ENCODE measurements around the gene DMPK. TPM values are rescaled to one million over a fixed set of nuclear protein-coding genes. Genes with fewer than 3 reads are reported as not detected.
A peak's percentile ranks its signal among the peaks of the same experiment; 100 is the strongest.

Gene DMPK
- total RNA-seq, 5 donors from 2014 or later (not counting 1 experiment from before 2014, with no cell fraction given): 31.4 to 46.4 (median 36.9) TPM

DNA sequence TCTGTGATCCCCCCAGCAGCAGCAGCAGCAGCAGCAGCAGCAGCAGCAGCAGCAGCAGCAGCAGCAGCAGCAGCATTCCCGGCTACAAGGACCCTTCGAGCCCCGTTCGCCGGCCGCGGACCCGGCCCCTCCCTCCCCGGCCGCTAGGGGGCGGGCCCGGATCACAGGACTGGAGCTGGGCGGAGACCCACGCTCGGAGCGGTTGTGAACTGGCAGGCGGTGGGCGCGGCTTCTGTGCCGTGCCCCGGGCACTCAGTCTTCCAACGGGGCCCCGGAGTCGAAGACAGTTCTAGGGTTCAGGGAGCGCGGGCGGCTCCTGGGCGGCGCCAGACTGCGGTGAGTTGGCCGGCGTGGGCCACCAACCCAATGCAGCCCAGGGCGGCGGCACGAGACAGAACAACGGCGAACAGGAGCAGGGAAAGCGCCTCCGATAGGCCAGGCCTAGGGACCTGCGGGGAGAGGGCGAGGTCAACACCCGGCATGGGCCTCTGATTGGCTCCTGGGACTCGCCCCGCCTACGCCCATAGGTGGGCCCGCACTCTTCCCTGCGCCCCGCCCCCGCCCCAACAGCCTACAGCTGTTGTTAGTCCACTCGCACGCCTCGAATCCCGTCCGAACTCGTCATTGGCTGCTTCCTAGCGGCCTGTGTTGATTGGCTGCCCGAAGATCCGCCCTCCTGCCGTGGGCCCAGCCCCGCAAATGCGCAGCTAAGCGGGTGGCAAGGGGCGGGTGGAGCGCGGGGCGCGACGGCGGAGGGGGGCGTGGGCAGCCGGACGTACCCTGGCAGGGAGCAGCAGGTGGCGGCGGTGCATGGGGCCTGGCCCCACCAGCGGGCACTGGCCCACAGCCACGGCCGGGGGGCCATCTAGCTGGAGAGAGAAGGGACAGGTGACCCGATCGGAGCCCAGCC is 11.8 kb downstream of the DMPK start:
- H3K4me1 ChIP-seq (ENCODE audit: control insufficient read depth in 1 of 2, extremely low read depth in 1 of 2, insufficient read depth in 2 of 2, low read length in 2 of 2): peaks cover 2 to 35% of the 10 kb centered on the region in 2 experiments
- no peaks in the 10 kb centered on the region for H3K9me3 Mint-ChIP-seq
- ChIA-PET CTCF (interaction anchor here (0.6 to 3.1 kb wide), 20 partner anchors 9 to 599 kb away, joined by 3 to 61 read pairs (median 5); partner anchors contain the start of genes DMPK (in 2 of the 2), DMWD (in 1 of the 2), FBXO46 (in 1 of the 2) and MYPOP (in 1 of the 2)), POLR2A (interaction anchor here (0.6 to 0.9 kb wide), 6 partner anchors 22 to 157 kb away, joined by 3 to 7 read pairs (median 4); partner anchors contain the start of gene DMWD (in 1 of the 2))
- peaks cover 4 to 11% of the 10 kb centered on the region in 2 donors for H3K27me3 Mint-ChIP-seq
- no peaks in the 10 kb centered on the region for H3K36me3 Mint-ChIP-seq
- peak overlapping the region; percentile 18 for H3K27ac ChIP-seq (ENCODE audit: low read length)
- H3K9me3 ChIP-seq: no peaks in the 10 kb centered on the region
- 2% methylated on average over 79 of the region's 79 CpGs for WGBS (ENCODE audit: insufficient coverage)
- no peaks in the 10 kb centered on the region for H3K36me3 ChIP-seq (ENCODE audit: control insufficient read depth in 2 of 2, extremely low read depth in 1 of 2, insufficient read depth in 1 of 2, low read length in 1 of 2)
- H3K27ac Mint-ChIP-seq: peak overlapping the region; percentile 76 to 86
- H3K4me3 Mint-ChIP-seq: peak overlapping the region; percentile 81 to 90 (median 84)
- ATAC-seq (replicated peaks in 1 of 4) (peak; percentile 73 to 80 (median 76)), DNase-seq (peak; percentile 78 to 94 (median 88))
- H3K4me3 ChIP-seq (ENCODE audit: control insufficient read depth in 1 of 2, extremely low read depth in 1 of 2, low read length in 1 of 2): peak overlapping the region; percentile 83 to 85
- H3K27me3 ChIP-seq (replicated peaks in 1 of 2; ENCODE audit: control insufficient read depth in 2 of 2, extremely low read depth in 1 of 2, insufficient read depth in 2 of 2, low read length in 1 of 2): peaks cover 0 to 38% of the 10 kb centered on the region in 2 experiments
- H3K4me1 Mint-ChIP-seq: peaks cover 9 to 20% (median 11%) of the 10 kb centered on the region in 3 donors

DNA sequence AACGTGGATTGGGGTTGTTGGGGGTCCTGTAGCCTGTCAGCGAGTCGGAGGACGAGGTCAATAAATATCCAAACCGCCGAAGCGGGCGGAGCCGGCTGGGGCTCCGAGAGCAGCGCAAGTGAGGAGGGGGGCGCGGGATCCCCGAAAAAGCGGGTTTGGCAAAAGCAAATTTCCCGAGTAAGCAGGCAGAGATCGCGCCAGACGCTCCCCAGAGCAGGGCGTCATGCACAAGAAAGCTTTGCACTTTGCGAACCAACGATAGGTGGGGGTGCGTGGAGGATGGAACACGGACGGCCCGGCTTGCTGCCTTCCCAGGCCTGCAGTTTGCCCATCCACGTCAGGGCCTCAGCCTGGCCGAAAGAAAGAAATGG is 12.5 kb downstream of the DMPK start:
- ChIA-PET POLR2A (interaction anchor here (0.6 kb wide), 2 partner anchors 24 to 52 kb away, joined by 3 to 6 read pairs; no protein-coding TSS in a partner anchor), CTCF (interaction anchor here (0.6 to 3.1 kb wide), 20 partner anchors 9 to 246 kb away, joined by 3 to 61 read pairs (median 7); partner anchors contain the start of genes DMPK (in 1 of the 2), DMWD (in 1 of the 2), FBXO46 (in 1 of the 2) and MYPOP (in 1 of the 2))
- Mint-ChIP-seq H3K27me3 (peaks cover 7 to 15% of the 10 kb centered on the region in 2 donors), H3K36me3 (no peaks in the 10 kb centered on the region), H3K4me1 (peaks cover 9 to 20% (median 11%) of the 10 kb centered on the region in 3 donors), H3K9me3 (no peaks in the 10 kb centered on the region), H3K4me3 (peak overlapping the region; percentile 81 to 90 (median 84)), H3K27ac (peak overlapping the region; percentile 76 to 86)
- ATAC-seq (replicated peaks in 1 of 4) (peak; percentile 43 to 56 (median 46)), DNase-seq (peak in 27 of 35 experiments; percentile 52 to 81 (median 65))
- H3K27me3 ChIP-seq (replicated peaks in 1 of 2; ENCODE audit: control insufficient read depth in 2 of 2, extremely low read depth in 1 of 2, insufficient read depth in 2 of 2, low read length in 1 of 2): peaks cover 0 to 44% of the 10 kb centered on the region in 2 experiments
- H3K9me3 ChIP-seq: no peaks in the 10 kb centered on the region
- under 1% methylated on average over 28 of the region's 28 CpGs for WGBS (ENCODE audit: insufficient coverage)
- peaks cover 2 to 35% of the 10 kb centered on the region in 2 experiments for H3K4me1 ChIP-seq (ENCODE audit: control insufficient read depth in 1 of 2, extremely low read depth in 1 of 2, insufficient read depth in 2 of 2, low read length in 2 of 2)
- no peaks in the 10 kb centered on the region for H3K36me3 ChIP-seq (ENCODE audit: control insufficient read depth in 2 of 2, extremely low read depth in 1 of 2, insufficient read depth in 1 of 2, low read length in 1 of 2)
- H3K27ac ChIP-seq (ENCODE audit: low read length): peak overlapping the region; percentile 63
- H3K4me3 ChIP-seq (ENCODE audit: control insufficient read depth in 1 of 2, extremely low read depth in 1 of 2, low read length in 1 of 2): peak overlapping the region; percentile 83 to 85

DNA sequence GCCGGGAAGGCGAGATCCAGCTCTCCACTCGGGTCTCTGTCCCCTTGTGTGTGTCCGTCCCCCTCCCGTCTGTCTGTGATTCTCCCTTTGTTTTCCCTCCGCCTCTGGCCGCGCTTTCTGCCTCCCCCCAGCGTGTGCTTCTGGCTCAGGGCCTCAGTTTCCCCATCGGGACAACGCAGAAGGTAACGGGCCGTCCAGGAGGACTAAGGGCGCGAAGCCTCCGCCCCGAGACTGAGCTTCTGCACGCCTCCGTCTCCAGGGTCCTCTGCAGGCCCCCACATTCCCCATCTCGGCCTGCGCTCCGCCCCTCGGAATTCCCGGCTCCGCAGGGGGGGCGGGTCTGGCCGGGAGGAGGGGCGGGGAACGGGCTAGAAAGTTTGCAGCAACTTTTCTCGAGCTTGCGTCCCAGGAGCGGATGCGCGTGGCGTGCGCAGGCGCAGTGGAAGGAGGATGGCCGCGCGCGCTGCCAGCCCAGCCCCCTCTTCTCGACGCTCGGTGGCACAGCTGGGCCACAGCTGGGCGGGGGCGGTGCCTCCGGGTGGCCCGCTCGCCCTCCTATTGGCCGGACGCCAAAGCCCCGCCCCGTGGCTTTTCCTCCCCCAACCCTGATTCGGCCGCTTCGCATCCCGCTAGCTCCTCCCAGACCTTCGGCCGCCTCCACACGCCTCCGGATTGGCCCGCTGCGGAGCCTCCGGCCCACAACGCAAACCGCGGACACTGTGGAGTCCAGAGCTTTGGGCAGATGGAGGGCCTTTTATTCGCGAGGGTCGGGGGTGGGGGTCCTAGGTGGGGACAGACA is 13.1 kb downstream of the DMPK start, which contains the start of gene SIX5:
Gene SIX5, minus strand, starts transcription at position 269 of the 799 bp plus-strand sequence. CDS start 408 bp downstream, outside the sequence.
- POLR2A ChIA-PET: interaction anchor here in 1 of 2 donors (0.6 kb wide), 1 partner anchor 25 kb away, joined by 6 read pairs; no protein-coding TSS in a partner anchor

DNA sequence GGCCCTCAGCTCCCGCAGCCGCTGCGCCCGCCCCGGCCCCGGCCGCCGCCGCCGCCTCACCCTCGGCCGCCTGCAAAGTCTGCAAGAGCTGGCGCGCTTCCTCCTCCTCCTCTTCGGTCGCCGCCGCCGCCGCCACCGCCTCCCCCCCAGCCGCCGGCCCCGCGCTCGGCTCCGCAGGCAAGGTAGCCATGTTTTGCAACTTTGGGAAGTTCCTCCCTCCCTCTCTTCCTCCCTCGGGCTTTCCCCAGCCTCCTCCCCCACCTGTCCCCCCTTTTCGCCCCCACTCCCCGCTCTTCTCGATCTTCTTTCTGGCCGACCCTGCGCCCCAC is 13.7 kb downstream of the DMPK start:
- no peaks in the 10 kb centered on the region for H3K9me3 ChIP-seq
- DNase-seq: peak in 15 of 35 experiments; percentile 13 to 66 (median 31)
- CTCF ChIA-PET: interaction anchor here (0.8 to 3.1 kb wide), 9 partner anchors 10 to 226 kb away, joined by 3 to 61 read pairs (median 8); partner anchors contain the start of genes CCDC61 (in 1 of the 2) and QPCTL (in 1 of the 2)

More for the DNA sequence above, 13.1 kb downstream of the DMPK start, which contains the start of gene SIX5:
- Histone ChIP-seq H3K36me3 (ENCODE audit: control insufficient read depth in 2 of 2, extremely low read depth in 1 of 2, insufficient read depth in 1 of 2, low read length in 1 of 2) (no peaks in the 10 kb centered on the region), H3K4me1 (ENCODE audit: control insufficient read depth in 1 of 2, extremely low read depth in 1 of 2, insufficient read depth in 2 of 2, low read length in 2 of 2) (peaks cover 2 to 35% of the 10 kb centered on the region in 2 experiments), H3K4me3 (ENCODE audit: control insufficient read depth in 1 of 2, extremely low read depth in 1 of 2, low read length in 1 of 2) (peak within 1 kb of the TSS; percentile 83 to 85), H3K27me3 (replicated peaks in 1 of 2; ENCODE audit: control insufficient read depth in 2 of 2, extremely low read depth in 1 of 2, insufficient read depth in 2 of 2, low read length in 1 of 2) (peaks cover 0 to 50% of the 10 kb centered on the region in 2 experiments), H3K27ac (ENCODE audit: low read length) (peak within 1 kb of the TSS; percentile 63), H3K9me3 (no peaks in the 10 kb centered on the region)
- CTCF ChIA-PET: interaction anchor here (0.5 to 3.1 kb wide), 22 partner anchors 8 to 1071 kb away, joined by 3 to 61 read pairs (median 7); partner anchors contain the start of genes CCDC61 (in 1 of the 2), DMPK (in 1 of the 2), DMWD (in 1 of the 2) and MYPOP (in 1 of the 2)
- H3K4me3 Mint-ChIP-seq: peak within 1 kb of the TSS; percentile 81 to 90 (median 84)
- WGBS (ENCODE audit: insufficient coverage): under 1% methylated on average over 49 of the region's 70 CpGs
- H3K27ac Mint-ChIP-seq: peak within 1 kb of the TSS; percentile 76 to 86
- no peaks in the 10 kb centered on the region for H3K36me3 Mint-ChIP-seq
- no peaks in the 10 kb centered on the region for H3K9me3 Mint-ChIP-seq
- H3K27me3 Mint-ChIP-seq: peaks cover 8 to 20% of the 10 kb centered on the region in 2 donors
- DNase-seq: peak; percentile 73 to 97 (median 86)
- peaks cover 9 to 20% (median 11%) of the 10 kb centered on the region in 3 donors for H3K4me1 Mint-ChIP-seq
- ATAC-seq (replicated peaks in 1 of 4): peak; percentile 64 to 71 (median 66)

DNA sequence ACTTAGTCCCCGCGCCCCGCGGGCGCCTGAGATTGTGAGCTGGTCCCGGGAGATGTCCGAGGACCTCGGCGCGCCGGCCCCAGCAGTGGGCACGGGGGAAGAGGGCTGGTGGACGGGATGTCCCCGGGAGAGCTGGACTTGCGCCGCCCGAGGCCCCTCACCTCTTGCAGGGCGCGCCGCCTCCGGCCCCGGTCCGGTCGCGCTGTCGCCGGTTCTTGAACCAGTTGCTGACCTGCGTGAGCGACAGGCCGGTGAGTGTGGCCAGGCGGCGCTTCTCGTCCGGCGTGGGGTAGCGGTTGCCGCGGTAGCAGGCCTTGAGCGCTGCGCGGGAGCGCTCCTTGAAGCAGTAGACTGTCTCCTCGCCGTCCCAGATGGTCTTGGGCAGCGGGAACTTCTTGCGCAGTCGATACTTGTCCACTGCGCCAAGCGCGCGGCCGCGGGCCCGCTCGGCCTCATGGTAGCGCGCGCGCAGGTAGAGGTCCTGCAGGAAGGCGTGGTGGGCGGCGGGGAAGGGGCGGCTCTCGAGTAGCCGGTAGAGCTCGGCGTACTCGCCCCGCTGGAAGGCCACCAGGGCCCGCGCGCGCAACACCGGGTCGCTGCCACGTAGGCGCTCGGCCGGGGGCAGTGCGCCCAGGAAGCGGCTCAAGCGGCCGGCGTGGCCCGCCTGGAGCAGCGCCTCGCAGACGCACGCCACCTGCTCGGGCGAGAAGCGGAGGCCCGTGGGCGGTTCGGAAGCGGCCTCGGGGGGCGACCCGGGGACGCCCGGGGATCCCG is 14.2 kb downstream of the DMPK start:
- peak overlapping the region; percentile 34 to 54 for H3K4me3 ChIP-seq (ENCODE audit: control insufficient read depth in 1 of 2, extremely low read depth in 1 of 2, low read length in 1 of 2)
- ChIA-PET POLR2A (no interaction called here), CTCF (interaction anchor here in 1 of 2 donors (0.9 to 3.1 kb wide), 6 partner anchors 11 to 114 kb away, joined by 4 to 61 read pairs (median 8); partner anchors contain the start of gene QPCTL)
- Mint-ChIP-seq H3K4me3 (peak overlapping the region; percentile 62 to 90 (median 74)), H3K4me1 (peaks cover 9 to 20% (median 11%) of the 10 kb centered on the region in 3 donors), H3K9me3 (no peaks in the 10 kb centered on the region), H3K36me3 (no peaks in the 10 kb centered on the region), H3K27me3 (peaks cover 8 to 20% of the 10 kb centered on the region in 2 donors), H3K27ac (no peak overlapping the region)
- H3K27ac ChIP-seq (ENCODE audit: low read length): no peak overlapping the region
- no peaks in the 10 kb centered on the region for H3K36me3 ChIP-seq (ENCODE audit: control insufficient read depth in 2 of 2, extremely low read depth in 1 of 2, insufficient read depth in 1 of 2, low read length in 1 of 2)
- H3K27me3 ChIP-seq (replicated peaks in 1 of 2; ENCODE audit: control insufficient read depth in 2 of 2, extremely low read depth in 1 of 2, insufficient read depth in 2 of 2, low read length in 1 of 2): peaks cover 0 to 61% of the 10 kb centered on the region in 2 experiments
- 3% methylated on average over 99 of the region's 102 CpGs for WGBS (ENCODE audit: insufficient coverage)
- no peaks in the 10 kb centered on the region for H3K9me3 ChIP-seq
- ATAC-seq (replicated peaks in 1 of 4): no peak
- DNase-seq: peak in 1 of 35 experiments; percentile 23
- peaks cover 2 to 35% of the 10 kb centered on the region in 2 experiments for H3K4me1 ChIP-seq (ENCODE audit: control insufficient read depth in 1 of 2, extremely low read depth in 1 of 2, insufficient read depth in 2 of 2, low read length in 2 of 2)

More for the DNA sequence above, 13.7 kb downstream of the DMPK start:
- POLR2A ChIA-PET: no interaction called here
- Mint-ChIP-seq H3K4me1 (peaks cover 9 to 20% (median 11%) of the 10 kb centered on the region in 3 donors), H3K27ac (no peak overlapping the region), H3K9me3 (no peaks in the 10 kb centered on the region), H3K27me3 (peaks cover 8 to 20% of the 10 kb centered on the region in 2 donors), H3K4me3 (peak overlapping the region; percentile 81 to 90 (median 84)), H3K36me3 (no peaks in the 10 kb centered on the region)
- H3K36me3 ChIP-seq (ENCODE audit: control insufficient read depth in 2 of 2, extremely low read depth in 1 of 2, insufficient read depth in 1 of 2, low read length in 1 of 2): no peaks in the 10 kb centered on the region
- peak overlapping the region; percentile 83 to 85 for H3K4me3 ChIP-seq (ENCODE audit: control insufficient read depth in 1 of 2, extremely low read depth in 1 of 2, low read length in 1 of 2)
- peak overlapping the region; percentile 29 for H3K27ac ChIP-seq (ENCODE audit: low read length)
- H3K27me3 ChIP-seq (replicated peaks in 1 of 2; ENCODE audit: control insufficient read depth in 2 of 2, extremely low read depth in 1 of 2, insufficient read depth in 2 of 2, low read length in 1 of 2): peaks cover 0 to 56% of the 10 kb centered on the region in 2 experiments
- WGBS (ENCODE audit: insufficient coverage): 0% methylated on average over 8 of the region's 33 CpGs
- peaks cover 2 to 35% of the 10 kb centered on the region in 2 experiments for H3K4me1 ChIP-seq (ENCODE audit: control insufficient read depth in 1 of 2, extremely low read depth in 1 of 2, insufficient read depth in 2 of 2, low read length in 2 of 2)
- ATAC-seq (replicated peaks in 1 of 4): no peak

Data from T-cell (primary cell).